Measurements from ENCODE around the gene COLEC12.

COLEC12 gene

GRCh38 chr18:493986-494983 is 6.2 kb downstream of the COLEC12 start:
- no peak for TF ChIP-seq CTCF (IDR thresholded peaks at IDR 0.05; ENCODE audit: low read depth, low read length)
- Histone ChIP-seq H3K27me3 (peaks cover 10% of the 10 kb centered on the region), H3K4me3 (ENCODE audit: low read depth, low read length) (no peak overlapping the region), H3K4me1 (no peaks in the 10 kb centered on the region), H3K36me3 (no peaks in the 10 kb centered on the region), H3K9me3 (no peaks in the 10 kb centered on the region)
- DNase-seq, result no peak

- no peak for DNase-seq
- no peak overlapping the region for H3K4me3 ChIP-seq (ENCODE audit: low read depth, low read length)
- H3K27me3 ChIP-seq, result no peaks in the 10 kb centered on the region
- H3K36me3 ChIP-seq, result no peaks in the 10 kb centered on the region
- H3K4me1 ChIP-seq, result no peaks in the 10 kb centered on the region
- TF ChIP-seq CTCF (IDR thresholded peaks at IDR 0.05; ENCODE audit: low read depth, low read length), result no peak
- no peaks in the 10 kb centered on the region for H3K9me3 ChIP-seq
Measured at GRCh38 chr18:492451-492850, 8.1 kb downstream of the COLEC12 start.

DNA sequence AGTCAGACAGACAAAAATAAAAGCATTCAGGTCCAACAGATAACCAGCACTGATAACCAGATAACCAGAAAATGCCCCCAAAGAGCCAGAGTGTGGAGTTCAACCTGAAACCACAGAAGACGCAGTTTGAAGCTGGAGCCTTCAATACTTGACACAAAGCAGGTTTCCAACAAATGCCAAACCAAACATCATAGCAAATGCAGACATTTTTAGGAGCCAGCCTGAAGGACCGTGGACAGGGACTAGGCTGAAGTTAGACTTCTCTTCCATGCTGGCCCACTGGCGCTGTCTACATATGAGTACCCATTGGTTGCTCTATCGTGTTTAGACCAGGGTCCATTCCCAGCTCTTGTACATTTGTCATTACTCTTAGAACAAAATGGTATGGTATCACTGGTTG is 9.9 kb downstream of the COLEC12 start:
- DNase-seq, result no peak
- no peak overlapping the region for H3K4me3 ChIP-seq (ENCODE audit: low read depth, low read length)
- no peaks in the 10 kb centered on the region for H3K4me1 ChIP-seq
- no peaks in the 10 kb centered on the region for H3K9me3 ChIP-seq
- H3K27me3 ChIP-seq, result no peaks in the 10 kb centered on the region
- no peaks in the 10 kb centered on the region for H3K36me3 ChIP-seq
- no peak for TF ChIP-seq CTCF (IDR thresholded peaks at IDR 0.05; ENCODE audit: low read depth, low read length)

DNA sequence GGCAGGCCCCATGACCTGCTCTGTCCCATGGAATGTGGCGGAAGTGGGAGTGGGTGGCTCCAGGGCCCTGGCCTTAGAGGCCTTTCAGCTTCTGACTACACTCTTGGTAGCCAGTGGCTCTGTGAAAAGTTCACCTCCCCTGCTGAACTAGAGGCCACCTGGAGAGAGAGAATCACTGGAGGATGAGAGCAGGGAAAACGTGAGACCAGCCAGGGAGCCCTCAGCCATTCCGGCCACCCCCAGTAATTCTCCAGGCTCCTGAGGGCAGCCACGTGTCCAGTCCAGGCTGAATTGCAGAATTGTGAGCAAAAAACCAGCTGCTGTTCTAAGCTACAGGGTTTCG is 10.5 kb downstream of the COLEC12 start:
- H3K4me1 ChIP-seq, result no peaks in the 10 kb centered on the region
- no peaks in the 10 kb centered on the region for H3K36me3 ChIP-seq
- H3K27me3 ChIP-seq, result no peaks in the 10 kb centered on the region
- no peak overlapping the region for H3K4me3 ChIP-seq (ENCODE audit: low read depth, low read length)
- no peak for DNase-seq
- TF ChIP-seq CTCF (IDR thresholded peaks at IDR 0.05; ENCODE audit: low read depth, low read length), result no peak
- H3K9me3 ChIP-seq, result no peaks in the 10 kb centered on the region

GRCh38 chr18:489244-490023 is 11.1 kb downstream of the COLEC12 start:
- H3K9me3 ChIP-seq, result no peaks in the 10 kb centered on the region
- TF ChIP-seq CTCF (IDR thresholded peaks at IDR 0.05; ENCODE audit: low read depth, low read length), result no peak
- H3K4me3 ChIP-seq (ENCODE audit: low read depth, low read length), result no peak overlapping the region
- H3K36me3 ChIP-seq, result no peaks in the 10 kb centered on the region
- H3K27me3 ChIP-seq, result no peaks in the 10 kb centered on the region
- no peak for DNase-seq
- no peaks in the 10 kb centered on the region for H3K4me1 ChIP-seq
